SK-MEL-5 (cell line): ENCODE results near the gene GPC6. TPM values are rescaled to one million over a fixed set of nuclear protein-coding genes. Genes with fewer than 3 reads are reported as not detected.
"Not testable (repeated sequence)": the region's sequence is repeated elsewhere in the genome, so short reads cannot be mapped to it uniquely, and the experiment has no call there.

Experiments used
- DNase-seq: peaks from one replicate; pipeline ENCODE4 v3.0.0-alpha.2; 2016; ENCODE audit warnings: low read depth, low spot score
- in situ Hi-C: cut with HindIII; loops from 2 replicates; pipeline ENCODE4 v1.10.0; 2016; ENCODE audit warnings: low sequenced_read_pairs, high pct_unique_total_duplicates, low pct_unique_long_range_greater_than_20kb
- total RNA-seq: library from RNA; depleted of rRNA; stranded (reverse); fragments of >200 nt; shearing (Covaris generic); gene quantifications from 2 replicates; pipeline ENCODE4 v1.2.3, GENCODE V29; 2014

The GPC6 gene
- total RNA-seq, 1 experiment from 2014 or later, result 6.6 TPM

- in situ Hi-C loops, result no loop called here
- no peak for DNase-seq
Observed at GRCh38 chr13:94342436-94343242, 1116.0 kb downstream of the GPC6 start.

- DNase-seq, result no peak
- in situ Hi-C loops, result no loop called here
Observed at GRCh38 chr13:94343243-94343585, 1116.6 kb downstream of the GPC6 start.

- in situ Hi-C loops, DNase-seq: not testable (repeated sequence)
Observed at GRCh38 chr13:94343687-94344086, 1117.1 kb downstream of the GPC6 start.

- in situ Hi-C loops, result no loop called here
- no peak for DNase-seq
Observed at GRCh38 chr13:94344126-94344818, 1117.7 kb downstream of the GPC6 start.

GRCh38 chr13:94345374-94346195 is 1119.0 kb downstream of the GPC6 start:
- peak; percentile 28 for DNase-seq
- in situ Hi-C loops, result no loop called here

- in situ Hi-C loops, result no loop called here
Observed at GRCh38 chr13:94346261-94347019, 1119.8 kb downstream of the GPC6 start.

GRCh38 chr13:94351292-94351990 is 1124.8 kb downstream of the GPC6 start:
- no peak for DNase-seq
- in situ Hi-C loops, result no loop called here

More at GRCh38 chr13:94346261-94347019, 1119.8 kb downstream of the GPC6 start:
- no peak for DNase-seq

GRCh38 chr13:94352057-94352456 is 1125.5 kb downstream of the GPC6 start:
- no peak for DNase-seq
- in situ Hi-C loops, result no loop called here

- no peak for DNase-seq
- in situ Hi-C loops, result no loop called here
Observed at GRCh38 chr13:94353167-94353710, 1126.6 kb downstream of the GPC6 start.

GRCh38 chr13:94359875-94360274 is 1133.3 kb downstream of the GPC6 start:
- DNase-seq, result no peak
- in situ Hi-C loops, result no loop called here

GRCh38 chr13:94362411-94362909 is 1135.9 kb downstream of the GPC6 start:
- in situ Hi-C loops, result no loop called here

GRCh38 chr13:94366677-94367076 is 1140.1 kb downstream of the GPC6 start:
- in situ Hi-C loops, result no loop called here
- no peak for DNase-seq

More at GRCh38 chr13:94362411-94362909, 1135.9 kb downstream of the GPC6 start:
- peak; percentile 89 for DNase-seq

GRCh38 chr13:94369972-94370436 is 1143.4 kb downstream of the GPC6 start:
- in situ Hi-C loops, result no loop called here
- no peak for DNase-seq

- in situ Hi-C loops, result no loop called here
- no peak for DNase-seq
Observed at GRCh38 chr13:94371855-94372254, 1145.2 kb downstream of the GPC6 start.

GRCh38 chr13:94382517-94382916 is 1155.9 kb downstream of the GPC6 start:
- in situ Hi-C loops, result no loop called here

GRCh38 chr13:94382960-94383359 is 1156.4 kb downstream of the GPC6 start:
- no peak for DNase-seq
- in situ Hi-C loops, result no loop called here

More at GRCh38 chr13:94382517-94382916, 1155.9 kb downstream of the GPC6 start:
- no peak for DNase-seq
